Activated B cell treated with CpG ODN at 0.5 μM for 24 hours (primary cell): ENCODE results near the gene UBA5. TPM values are rescaled to one million over a fixed set of nuclear protein-coding genes. Genes with fewer than 3 reads are reported as not detected.

ENCODE experiments used
- ATAC-seq: fragments of 200-7000 bp; cut with Tn5 transposase; one replicate; pipeline ENCODE4 v1.10.0; 2021; ENCODE audit warnings: low read depth, mild to moderate bottlenecking, moderate library complexity
- CTCF ChIA-PET: fragments of 350-600 bp; sonication (Branson Sonifier 250); formaldehyde crosslinking; loops from one replicate; lab custom pipeline; 2021; ENCODE audit warnings: antibody characterized with exemption; lab: Charles Lee
- POLR2A ChIA-PET: fragments of 350-600 bp; sonication (Branson Sonifier 250); formaldehyde crosslinking; loops from one replicate; lab custom pipeline; 2021; ENCODE audit warnings: antibody characterized with exemption; lab: Charles Lee
- DNase-seq: peaks from one replicate; pipeline ENCODE4 v3.0.0; 2022
- H3K27ac Mint-ChIP-seq: one replicate; pipeline ENCODE4 v1.8.0; 2020; ENCODE audit warnings: mixed read lengths
- H3K27me3 Mint-ChIP-seq: one replicate; pipeline ENCODE4 v1.8.0; 2021; ENCODE audit warnings: mixed read lengths
- H3K36me3 Mint-ChIP-seq: one replicate; pipeline ENCODE4 v1.8.0; 2021; ENCODE audit warnings: low read depth, mixed read lengths
- H3K4me1 Mint-ChIP-seq: one replicate; pipeline ENCODE4 v1.8.0; 2021; ENCODE audit warnings: mixed read lengths
- H3K4me3 Mint-ChIP-seq: one replicate; pipeline ENCODE4 v1.8.0; 2020; ENCODE audit warnings: mild to moderate bottlenecking, mixed read lengths
- H3K9me3 Mint-ChIP-seq: one replicate; pipeline ENCODE4 v1.8.0; 2020; ENCODE audit warnings: mixed read lengths
- intact Hi-C: fragments of 100-400 bp; cut with micrococcal nuclease; formaldehyde crosslinking; loops from one replicate; pipeline ENCODE4 v1.15.1; 2024
- total RNA-seq: library from RNA; stranded (reverse); gene quantifications from 2 replicates; pipeline ENCODE4 v1.2.3, GENCODE V29; 2022
- TF ChIP-seq, protein P1 (sequence below): fragments of 200-600 bp; IDR thresholded peaks from one replicate; pipeline ENCODE4 v1.8.0; 2022; ENCODE audit warnings: antibody characterized with exemption, mild to moderate bottlenecking

Gene UBA5
- total RNA-seq, 1 donor from 2014 or later: 34.3 TPM

DNA sequence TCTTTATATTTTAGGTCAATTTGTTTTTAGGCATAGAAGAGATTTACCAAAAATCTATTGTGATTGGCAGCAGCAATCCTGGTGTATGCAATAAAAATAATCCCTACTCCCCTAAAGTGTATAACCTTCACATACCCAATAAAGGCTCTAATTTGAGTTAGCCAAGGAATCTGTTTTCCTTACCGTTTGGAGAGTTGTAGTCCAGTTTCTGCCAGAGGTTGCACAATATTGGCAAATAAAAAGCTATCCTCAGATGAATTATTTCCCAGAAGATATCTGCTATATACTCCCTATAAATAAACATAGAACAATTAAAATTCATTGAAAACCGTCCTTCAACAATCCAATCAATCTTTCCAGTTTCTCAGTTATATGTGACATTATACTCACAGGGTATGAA lies 32.0 kb upstream of the UBA5 start:
- POLR2A ChIA-PET: no interaction called here
- Mint-ChIP-seq H3K27ac (no peak overlapping the region), H3K27me3 (no peaks in the 10 kb centered on the region), H3K4me3 (no peak overlapping the region), H3K4me1 (peaks cover 6% of the 10 kb centered on the region), H3K9me3 (no peaks in the 10 kb centered on the region), H3K36me3 (peaks cover 38% of the 10 kb centered on the region)
- no peak for ATAC-seq
- no peak for DNase-seq
- TF ChIP-seq, protein P1, sequence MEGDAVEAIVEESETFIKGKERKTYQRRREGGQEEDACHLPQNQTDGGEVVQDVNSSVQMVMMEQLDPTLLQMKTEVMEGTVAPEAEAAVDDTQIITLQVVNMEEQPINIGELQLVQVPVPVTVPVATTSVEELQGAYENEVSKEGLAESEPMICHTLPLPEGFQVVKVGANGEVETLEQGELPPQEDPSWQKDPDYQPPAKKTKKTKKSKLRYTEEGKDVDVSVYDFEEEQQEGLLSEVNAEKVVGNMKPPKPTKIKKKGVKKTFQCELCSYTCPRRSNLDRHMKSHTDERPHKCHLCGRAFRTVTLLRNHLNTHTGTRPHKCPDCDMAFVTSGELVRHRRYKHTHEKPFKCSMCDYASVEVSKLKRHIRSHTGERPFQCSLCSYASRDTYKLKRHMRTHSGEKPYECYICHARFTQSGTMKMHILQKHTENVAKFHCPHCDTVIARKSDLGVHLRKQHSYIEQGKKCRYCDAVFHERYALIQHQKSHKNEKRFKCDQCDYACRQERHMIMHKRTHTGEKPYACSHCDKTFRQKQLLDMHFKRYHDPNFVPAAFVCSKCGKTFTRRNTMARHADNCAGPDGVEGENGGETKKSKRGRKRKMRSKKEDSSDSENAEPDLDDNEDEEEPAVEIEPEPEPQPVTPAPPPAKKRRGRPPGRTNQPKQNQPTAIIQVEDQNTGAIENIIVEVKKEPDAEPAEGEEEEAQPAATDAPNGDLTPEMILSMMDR: no peak
- CTCF ChIA-PET: no interaction called here
- intact Hi-C loops: no loop called here

DNA sequence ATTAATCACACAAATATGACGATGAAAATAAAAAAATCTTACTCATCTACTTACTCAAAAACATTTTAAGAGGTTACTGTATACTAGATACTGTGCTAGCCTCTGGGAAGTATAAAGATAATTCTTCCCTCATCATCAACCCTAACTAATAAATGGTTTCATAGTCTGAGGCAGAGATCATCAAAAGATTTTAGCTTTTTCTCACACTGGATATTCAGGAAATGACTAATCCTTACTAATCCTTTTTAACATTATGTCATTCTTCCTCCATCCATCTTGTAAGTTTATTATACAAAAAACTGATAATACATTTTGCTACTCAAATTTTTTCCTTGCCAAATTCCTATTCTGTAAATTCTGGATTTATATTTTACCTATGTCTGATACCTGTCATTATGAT lies 30.2 kb upstream of the UBA5 start:
- ChIA-PET POLR2A (no interaction called here), CTCF (no interaction called here)
- H3K27me3 Mint-ChIP-seq: no peaks in the 10 kb centered on the region
- H3K36me3 Mint-ChIP-seq: peaks cover 38% of the 10 kb centered on the region
- TF ChIP-seq, protein P1: no peak
- H3K27ac Mint-ChIP-seq: no peak overlapping the region
- H3K4me3 Mint-ChIP-seq: no peak overlapping the region
- H3K4me1 Mint-ChIP-seq: peaks cover 6% of the 10 kb centered on the region
- DNase-seq: no peak
- H3K9me3 Mint-ChIP-seq: no peaks in the 10 kb centered on the region
- intact Hi-C loops: no loop called here
- no peak for ATAC-seq

DNA sequence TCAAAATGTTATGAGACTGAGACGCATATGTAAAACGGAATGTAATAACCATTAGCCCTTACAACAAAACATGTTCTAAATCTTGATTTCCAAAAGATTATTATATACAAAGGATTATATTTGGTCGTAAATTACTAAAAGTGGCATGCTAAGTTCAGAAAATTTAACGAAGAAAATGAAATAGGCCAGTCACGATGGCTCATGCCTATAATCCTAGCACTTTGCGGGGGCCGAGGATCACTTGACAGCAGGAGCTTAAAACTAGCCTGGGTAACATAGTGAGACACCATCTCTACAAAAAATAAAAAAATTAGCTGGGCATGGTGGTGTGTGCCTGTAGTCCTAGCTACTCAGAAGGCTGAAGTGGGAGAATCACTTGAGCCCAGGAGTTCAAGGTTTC lies 29.5 kb upstream of the UBA5 start:
- no peak for DNase-seq
- no peak overlapping the region for H3K27ac Mint-ChIP-seq
- no peaks in the 10 kb centered on the region for H3K9me3 Mint-ChIP-seq
- H3K36me3 Mint-ChIP-seq: peaks cover 43% of the 10 kb centered on the region
- ATAC-seq: no peak
- ChIA-PET POLR2A (no interaction called here), CTCF (interaction anchor here (0.7 kb wide), 1 partner anchor 11 kb away, joined by 3 read pairs; no protein-coding TSS in a partner anchor)
- H3K4me3 Mint-ChIP-seq: no peak overlapping the region
- H3K27me3 Mint-ChIP-seq: no peaks in the 10 kb centered on the region
- peaks cover 5% of the 10 kb centered on the region for H3K4me1 Mint-ChIP-seq
- TF ChIP-seq, protein P1: no peak
- intact Hi-C loops: no loop called here

DNA sequence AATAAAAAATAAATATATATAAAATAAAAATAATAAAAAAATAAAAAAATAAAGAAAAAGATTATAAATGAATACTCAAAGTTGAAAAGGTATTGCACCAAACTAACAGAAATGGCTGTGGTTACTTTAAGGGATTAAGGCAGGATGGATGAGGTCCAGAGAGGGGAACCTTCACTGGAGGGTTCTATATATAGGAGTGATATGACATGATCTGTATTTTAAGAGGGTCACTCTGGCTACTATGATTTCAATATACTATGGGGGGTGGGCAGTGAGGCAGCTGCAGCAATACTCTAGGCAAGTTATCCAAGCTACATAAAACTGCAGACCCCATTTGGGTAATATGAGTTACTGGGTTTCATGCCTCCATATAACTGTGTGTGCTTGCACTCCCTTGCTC lies 25.1 kb upstream of the UBA5 start:
- DNase-seq (no peak), ATAC-seq (no peak)
- Mint-ChIP-seq H3K4me1 (no peaks in the 10 kb centered on the region), H3K27me3 (no peaks in the 10 kb centered on the region), H3K36me3 (peaks cover 33% of the 10 kb centered on the region), H3K9me3 (no peaks in the 10 kb centered on the region), H3K4me3 (no peak overlapping the region), H3K27ac (no peak overlapping the region)
- intact Hi-C loops: no loop called here
- ChIA-PET CTCF (no interaction called here), POLR2A (no interaction called here)
- TF ChIP-seq, protein P1: no peak

DNA sequence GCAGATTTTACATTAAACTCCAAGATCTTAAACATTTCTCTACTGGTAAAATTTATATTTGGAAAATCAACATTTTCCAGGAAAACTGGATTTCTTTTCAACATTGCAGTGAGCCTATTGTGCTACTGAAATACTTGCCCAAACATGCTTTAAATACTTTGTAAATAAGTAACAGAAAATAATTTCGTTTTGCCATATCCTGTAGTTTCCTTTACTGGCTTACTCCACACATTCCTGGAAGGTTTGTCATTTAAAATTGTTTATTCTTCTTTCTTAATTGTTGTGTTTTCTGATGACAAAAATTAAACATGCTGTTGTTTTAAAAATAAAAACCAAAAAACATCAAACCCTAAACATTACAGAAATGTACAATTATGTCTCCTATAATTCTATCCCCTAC lies 22.5 kb upstream of the UBA5 start:
- intact Hi-C loops: no loop called here

More for the DNA sequence above, 22.5 kb upstream of the UBA5 start:
- Mint-ChIP-seq H3K9me3 (no peaks in the 10 kb centered on the region), H3K27ac (no peak overlapping the region), H3K36me3 (peaks cover 40% of the 10 kb centered on the region), H3K4me1 (no peaks in the 10 kb centered on the region), H3K4me3 (no peak overlapping the region), H3K27me3 (no peaks in the 10 kb centered on the region)
- TF ChIP-seq, protein P1: no peak
- no peak for ATAC-seq
- no peak for DNase-seq
- CTCF ChIA-PET: no interaction called here
- POLR2A ChIA-PET: no interaction called here
